NCI-H2196 treated with DMSO at 0.1 percent for 48 hours (cell line): ENCODE measurements around the gene XRRA1.
"Not testable (repeated sequence)": the region's sequence is repeated elsewhere in the genome, so short reads cannot be mapped to it uniquely, and the experiment has no call there.

Experiments used
- DNase-seq: peaks from one replicate; lab custom pipeline; 2025; ENCODE audit not compliant: unreplicated experiment; lab: John Stamatoyannopoulos, UW

The XRRA1 gene

DNA sequence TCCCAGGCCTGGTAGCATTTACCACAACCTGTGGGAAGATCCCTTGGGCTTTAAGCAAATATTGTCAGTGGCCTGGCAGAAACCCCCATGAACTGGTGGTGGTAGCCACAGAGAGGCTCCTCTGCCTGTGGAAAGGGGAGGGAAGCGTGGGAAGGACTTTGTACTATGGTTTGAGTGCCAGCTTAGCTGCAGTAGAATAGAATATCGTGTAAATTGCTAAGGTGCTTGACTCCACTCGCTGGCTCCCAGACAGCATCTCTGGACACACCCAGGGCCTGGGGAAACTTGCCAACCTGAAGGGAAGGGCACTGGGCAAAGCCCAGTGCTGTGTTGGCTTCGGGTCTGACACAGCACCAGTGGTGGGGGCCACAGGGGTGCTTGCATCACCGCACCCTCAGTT, 52.6 kb downstream of the XRRA1 start:
- DNase-seq: no peak

- DNase-seq: no peak
Observed at GRCh38 chr11:74895340-74896116, 53.4 kb downstream of the XRRA1 start.

DNA sequence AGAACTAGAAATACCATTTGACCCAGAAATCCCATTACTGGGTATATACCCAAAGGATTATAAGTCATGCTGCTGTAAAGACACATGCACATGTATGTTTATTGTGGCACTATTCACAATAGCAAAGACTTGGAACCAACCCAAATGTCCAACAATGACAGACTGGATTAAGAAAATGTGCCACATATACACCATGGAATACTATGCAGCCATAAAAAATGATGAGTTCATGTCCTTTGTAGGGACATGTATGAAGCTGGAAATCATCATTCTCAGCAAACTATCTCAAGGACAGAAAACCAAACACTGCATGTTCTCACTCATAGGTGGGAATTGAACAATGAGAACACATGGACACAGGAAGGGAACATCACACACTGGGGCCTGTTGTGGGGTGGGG, 55.9 kb downstream of the XRRA1 start:
- not testable (repeated sequence) for DNase-seq

DNA sequence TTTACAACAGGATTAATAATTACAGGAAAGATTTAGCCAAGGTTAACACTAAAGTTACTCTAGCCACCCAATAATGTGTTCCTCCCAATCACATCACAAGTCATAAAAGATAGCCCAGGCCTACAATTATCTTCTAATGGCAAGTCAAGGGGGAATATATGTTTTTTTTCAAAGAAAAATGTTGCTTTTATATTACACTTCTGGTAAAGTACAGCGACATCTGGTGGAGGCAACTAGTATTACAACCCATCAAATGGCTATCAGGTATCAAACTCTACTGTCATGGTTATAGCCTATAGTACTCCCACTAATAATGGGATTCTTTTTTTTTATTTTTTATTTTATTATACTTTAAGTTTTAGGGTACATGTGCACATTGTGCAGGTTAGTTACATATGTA, 71.8 kb downstream of the XRRA1 start:
- DNase-seq: no peak

GRCh38 chr11:74871037-74871436, 77.9 kb downstream of the XRRA1 start:
- DNase-seq: no peak

GRCh38 chr11:74870485-74870884, 78.4 kb downstream of the XRRA1 start:
- DNase-seq: no peak

GRCh38 chr11:74866557-74866956, 82.3 kb downstream of the XRRA1 start:
- no peak for DNase-seq

DNA sequence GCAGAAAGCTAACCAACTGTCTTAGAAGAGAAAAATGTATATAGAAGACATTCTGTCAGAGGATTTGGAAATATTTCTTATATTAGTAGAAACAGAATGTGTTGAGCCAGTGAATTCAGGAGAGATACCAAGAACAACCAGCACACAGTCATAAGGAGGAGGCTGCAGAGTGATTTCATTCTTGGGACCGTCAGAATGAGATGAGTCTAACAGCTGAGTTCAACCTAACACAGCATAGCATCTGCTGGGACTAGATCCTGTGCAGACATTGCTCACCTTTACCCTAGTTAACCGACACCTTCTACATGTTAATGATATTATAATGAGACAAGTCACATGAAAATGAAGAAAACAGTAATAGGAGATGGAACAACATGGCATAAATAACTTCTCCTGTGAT, 85.5 kb downstream of the XRRA1 start:
- no peak for DNase-seq

DNA sequence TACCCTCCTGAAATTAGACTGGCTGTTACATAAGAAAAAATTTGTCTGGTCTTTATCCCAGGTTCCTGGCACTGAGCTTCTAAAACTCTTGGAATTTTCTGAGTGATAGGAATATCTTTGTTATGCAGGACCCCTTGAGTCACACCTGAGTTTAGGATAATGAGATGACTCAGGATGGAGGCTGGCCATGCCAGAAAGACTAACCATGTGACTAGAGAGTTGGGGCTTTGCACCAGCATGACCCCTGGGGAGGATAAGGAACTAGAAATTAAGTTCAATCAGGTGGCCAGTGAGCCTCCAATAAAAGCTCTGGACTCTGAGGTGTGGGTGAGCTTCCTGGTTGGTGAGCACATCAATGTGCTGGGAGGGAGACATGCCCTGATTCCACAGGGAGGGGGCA, 88.1 kb downstream of the XRRA1 start:
- no peak for DNase-seq

GRCh38 chr11:74853223-74853622, 95.7 kb downstream of the XRRA1 start:
- no peak for DNase-seq

DNA sequence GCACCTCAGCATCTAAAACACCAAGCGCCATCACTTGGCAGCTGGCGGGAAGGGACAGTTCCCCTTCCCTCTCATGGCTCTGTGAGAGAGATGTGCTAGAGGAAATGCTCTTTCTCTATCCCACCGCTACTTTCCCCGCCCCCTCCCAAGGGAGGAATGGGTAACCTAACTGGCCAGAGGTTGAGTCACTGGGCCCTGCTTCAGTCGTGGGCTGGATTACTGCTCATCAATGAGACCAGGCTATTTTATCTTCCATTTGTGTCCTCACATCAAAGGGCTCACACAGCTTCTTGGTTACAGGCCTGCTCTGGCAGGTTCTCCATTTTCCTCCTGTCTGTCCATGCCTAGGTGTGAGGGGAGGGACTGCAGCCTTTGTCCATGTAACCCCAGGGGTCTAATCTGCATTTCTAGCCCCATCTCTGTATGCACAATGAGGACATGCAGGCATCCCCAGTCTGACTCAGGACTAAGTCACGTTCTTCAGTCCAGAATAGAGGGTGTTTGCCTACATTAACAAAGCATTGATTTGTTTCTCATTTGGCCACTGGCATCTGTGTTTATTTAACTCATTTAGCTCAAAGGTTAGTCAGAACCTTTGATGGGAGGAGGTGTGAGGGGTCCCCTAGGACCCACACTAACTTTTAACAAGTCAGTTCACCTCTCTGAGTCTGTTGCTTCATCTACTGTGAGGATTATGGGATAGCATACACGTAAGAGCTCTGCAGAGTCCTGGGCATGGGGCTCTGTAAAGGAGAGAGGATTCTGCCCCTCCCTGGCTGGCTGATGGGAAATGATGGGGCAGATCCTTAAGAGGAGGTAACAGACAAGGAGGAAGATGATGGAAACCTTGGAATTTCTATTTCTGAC, 99.1 kb downstream of the XRRA1 start:
- DNase-seq: no peak

- no peak for DNase-seq
Observed at GRCh38 chr11:74847895-74848294, 101.0 kb downstream of the XRRA1 start.

DNA sequence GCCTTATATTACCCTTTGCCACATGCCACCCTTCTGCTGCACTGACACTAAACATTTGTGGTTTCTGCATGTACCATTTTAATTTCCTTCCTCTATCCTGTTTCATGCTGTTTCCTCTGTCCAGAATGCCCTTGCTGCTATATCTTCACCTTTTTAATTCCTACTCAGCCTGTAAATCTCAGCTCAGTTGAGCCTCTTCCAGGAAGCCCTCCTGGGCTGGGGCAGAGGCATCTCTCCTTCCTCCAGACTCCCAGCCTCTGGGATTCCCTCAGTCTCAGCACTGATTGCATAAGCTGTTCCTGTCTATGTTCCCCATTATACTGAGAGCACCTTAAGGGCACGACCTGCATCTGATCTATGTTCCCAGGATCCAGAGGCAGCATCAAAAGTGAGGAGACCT, 101.5 kb downstream of the XRRA1 start:
- no peak for DNase-seq

DNA sequence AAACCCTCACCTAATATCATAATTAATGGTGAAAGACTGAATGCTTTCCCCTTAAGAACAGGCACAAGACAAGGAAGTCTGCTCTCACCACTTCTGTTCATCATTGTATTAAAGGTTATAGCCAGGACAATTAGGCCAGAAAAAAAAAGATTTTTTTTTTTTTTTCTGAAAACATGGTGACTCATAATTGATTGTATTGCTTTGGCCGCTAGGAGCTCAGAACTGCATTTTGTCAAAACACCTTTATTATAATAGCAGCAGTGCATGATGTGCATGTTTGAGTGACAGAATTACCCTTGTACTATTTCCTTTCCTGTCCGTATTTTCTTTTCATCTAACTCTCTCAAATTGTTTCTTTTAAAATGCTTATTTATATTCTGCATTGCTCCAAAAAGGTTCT, 102.1 kb downstream of the XRRA1 start:
- no peak for DNase-seq

- DNase-seq: no peak
Observed at GRCh38 chr11:74845978-74846517, 102.8 kb downstream of the XRRA1 start.

DNA sequence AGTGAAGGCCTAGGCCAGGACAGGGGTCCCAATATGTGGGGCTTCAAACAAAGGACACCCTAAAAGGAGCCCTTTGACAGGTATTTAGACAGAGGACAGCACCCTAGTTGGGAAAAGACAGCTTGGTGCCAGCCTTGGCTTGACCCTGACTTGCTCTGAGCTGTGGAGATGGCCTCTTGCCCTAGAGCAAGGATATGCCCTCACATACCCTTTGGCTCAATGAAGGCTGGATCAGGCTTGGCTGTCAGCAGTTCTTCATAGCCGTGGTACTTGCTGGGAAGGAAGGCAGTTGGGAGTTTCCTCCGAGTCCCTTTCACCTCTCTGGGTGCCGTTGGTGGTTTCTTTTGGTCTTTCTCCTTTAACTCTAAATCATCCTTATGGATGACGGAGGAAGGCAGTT, 104.0 kb downstream of the XRRA1 start:
- DNase-seq: no peak

- no peak for DNase-seq
Observed at GRCh38 chr11:74844072-74844471, 104.8 kb downstream of the XRRA1 start.

GRCh38 chr11:74842967-74843366, 105.9 kb downstream of the XRRA1 start:
- DNase-seq: no peak

DNA sequence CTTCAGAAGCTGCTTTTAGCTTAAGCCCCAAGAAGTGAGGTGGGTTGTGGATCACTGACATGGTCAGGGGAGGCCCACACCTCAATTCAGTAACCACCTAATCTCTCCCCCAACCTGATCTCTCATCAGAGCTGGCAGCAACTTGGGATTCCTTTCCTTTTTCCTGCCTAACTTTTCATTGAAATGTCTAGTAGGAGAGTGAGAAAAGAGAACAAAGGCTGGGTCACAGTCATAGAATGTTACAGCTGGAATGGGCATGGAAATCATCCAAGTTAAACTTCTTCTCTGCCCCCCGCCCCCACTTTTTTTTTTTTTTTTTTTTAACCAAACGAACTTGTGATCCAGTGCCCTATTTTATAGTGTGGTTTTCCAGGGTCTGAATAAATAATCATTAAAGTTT, 108.4 kb downstream of the XRRA1 start:
- DNase-seq: no peak

GRCh38 chr11:74839971-74840370, 108.9 kb downstream of the XRRA1 start:
- no peak for DNase-seq

- no peak for DNase-seq
Observed at GRCh38 chr11:74839446-74839845, 109.4 kb downstream of the XRRA1 start.

DNA sequence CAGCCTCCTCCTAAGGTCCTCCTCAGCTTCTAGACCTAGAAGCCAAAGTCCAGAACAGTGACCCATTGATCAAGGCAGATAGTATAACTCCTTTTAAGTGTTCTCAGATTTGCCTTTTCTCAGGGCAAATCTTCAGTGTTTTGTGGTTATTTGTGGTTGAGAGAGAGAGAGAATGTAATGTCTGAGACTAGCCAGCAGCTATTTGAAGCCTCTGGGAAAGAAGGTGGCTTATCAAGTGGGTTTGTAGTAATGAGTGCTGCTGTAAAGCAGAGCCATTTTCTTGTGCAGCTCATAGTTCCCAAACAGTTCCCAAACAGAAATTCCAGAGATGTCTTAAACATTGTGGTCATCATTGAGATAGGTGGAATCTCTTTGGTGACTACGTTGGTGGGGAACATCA, 110.7 kb downstream of the XRRA1 start:
- DNase-seq: no peak
